Tibial nerve (tissue), 4 donors: Measurements from ENCODE around the gene MAPK13.

Experiments
- EP300 ChIP-seq, 2 donors: sonication (generic); formaldehyde crosslinking; IDR thresholded peaks; one replicate each; pipeline ENCODE4 v1.6.1; 2017; ENCODE audit warnings: antibody characterized with exemption in 2 of 2, mild to moderate bottlenecking in 1 of 2
- POLR2A ChIP-seq, 2 donors: fragments of 450-650 bp; IDR thresholded peaks; one replicate each; pipeline ENCODE4 v1.6.1; 2017; ENCODE audit warnings: antibody characterized with exemption in 2 of 2, mild to moderate bottlenecking in 2 of 2, moderate library complexity in 2 of 2
- TF ChIP-seq, protein P1 (sequence below), 5 experiments: fragments of 200-600 bp in 3 of 5; fragments of 450-650 bp in 2 of 5; sonication (generic) in 3 of 5; IDR thresholded peaks; one replicate each; pipeline ENCODE4 v1.5.1; 2016 to 2019; ENCODE audit warnings: antibody characterized with exemption in 5 of 5, mild to moderate bottlenecking in 3 of 5, moderate library complexity in 2 of 5

DNA sequence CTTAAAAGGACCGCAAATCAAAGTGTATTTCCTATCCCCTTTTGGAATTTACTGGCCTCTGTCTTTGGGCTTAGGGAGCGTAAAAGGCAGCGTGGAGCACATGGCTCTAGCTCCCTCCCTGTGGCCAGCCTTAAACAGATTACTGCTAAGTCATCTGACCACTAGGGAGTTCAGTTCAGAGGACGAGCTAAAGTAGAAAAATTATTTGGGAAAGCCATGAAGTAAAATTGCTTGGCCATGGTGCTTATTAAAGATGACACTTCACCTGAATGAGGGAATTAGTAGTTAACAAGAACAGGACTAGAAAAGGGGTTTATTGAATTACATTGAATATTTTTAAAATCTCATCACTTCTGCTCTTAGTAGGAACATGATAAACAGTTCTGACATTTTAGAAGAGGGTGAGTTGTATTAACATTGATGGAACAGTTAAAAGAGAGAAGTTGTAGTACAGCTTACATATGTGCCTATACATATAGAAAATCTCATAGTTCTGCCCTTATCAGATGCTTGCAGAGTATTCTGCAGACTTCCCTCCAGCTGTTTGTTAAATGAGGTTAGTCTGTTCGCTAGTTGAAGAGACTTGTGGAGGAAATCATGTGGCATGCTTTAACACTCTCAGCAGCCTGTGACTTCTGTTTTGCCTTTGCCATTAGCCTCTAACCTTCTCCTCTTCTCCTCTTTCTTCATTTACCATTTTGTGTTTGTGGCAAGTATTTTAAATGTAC is 31.2 kb upstream of the MAPK13 start:
- TF ChIP-seq, protein P1, sequence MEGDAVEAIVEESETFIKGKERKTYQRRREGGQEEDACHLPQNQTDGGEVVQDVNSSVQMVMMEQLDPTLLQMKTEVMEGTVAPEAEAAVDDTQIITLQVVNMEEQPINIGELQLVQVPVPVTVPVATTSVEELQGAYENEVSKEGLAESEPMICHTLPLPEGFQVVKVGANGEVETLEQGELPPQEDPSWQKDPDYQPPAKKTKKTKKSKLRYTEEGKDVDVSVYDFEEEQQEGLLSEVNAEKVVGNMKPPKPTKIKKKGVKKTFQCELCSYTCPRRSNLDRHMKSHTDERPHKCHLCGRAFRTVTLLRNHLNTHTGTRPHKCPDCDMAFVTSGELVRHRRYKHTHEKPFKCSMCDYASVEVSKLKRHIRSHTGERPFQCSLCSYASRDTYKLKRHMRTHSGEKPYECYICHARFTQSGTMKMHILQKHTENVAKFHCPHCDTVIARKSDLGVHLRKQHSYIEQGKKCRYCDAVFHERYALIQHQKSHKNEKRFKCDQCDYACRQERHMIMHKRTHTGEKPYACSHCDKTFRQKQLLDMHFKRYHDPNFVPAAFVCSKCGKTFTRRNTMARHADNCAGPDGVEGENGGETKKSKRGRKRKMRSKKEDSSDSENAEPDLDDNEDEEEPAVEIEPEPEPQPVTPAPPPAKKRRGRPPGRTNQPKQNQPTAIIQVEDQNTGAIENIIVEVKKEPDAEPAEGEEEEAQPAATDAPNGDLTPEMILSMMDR (IDR thresholded peaks at IDR 0.05): peak in 1 of 5 experiments; percentile 15
- TF ChIP-seq POLR2A (IDR thresholded peaks at IDR 0.05) (no peak), EP300 (IDR thresholded peaks at IDR 0.05) (no peak)
